ENCODE results near the gene WDR74. TPM values are rescaled to one million over a fixed set of nuclear protein-coding genes. Genes with fewer than 3 reads are reported as not detected.

The WDR74 gene
- total RNA-seq, 2 donors from 2014 or later: 19.8 to 55.2 TPM

- Histone ChIP-seq H3K27ac (no peak overlapping the region), H3K27me3 (replicated peaks; ENCODE audit: insufficient read depth) (no peaks in the 10 kb centered on the region), H3K36me3 (peaks cover 67% of the 10 kb centered on the region), H3K4me1 (ENCODE audit: control insufficient read depth in 1 of 2, low read depth in 2 of 2) (peaks cover 10 to 27% of the 10 kb centered on the region in 2 donors), H3K9me3 (no peaks in the 10 kb centered on the region), H3K4me3 (no peak overlapping the region)
- no peak for ATAC-seq (ENCODE audit: insufficient number of reproducible peaks, low FRiP score, low read depth)
- TF ChIP-seq, protein P1, sequence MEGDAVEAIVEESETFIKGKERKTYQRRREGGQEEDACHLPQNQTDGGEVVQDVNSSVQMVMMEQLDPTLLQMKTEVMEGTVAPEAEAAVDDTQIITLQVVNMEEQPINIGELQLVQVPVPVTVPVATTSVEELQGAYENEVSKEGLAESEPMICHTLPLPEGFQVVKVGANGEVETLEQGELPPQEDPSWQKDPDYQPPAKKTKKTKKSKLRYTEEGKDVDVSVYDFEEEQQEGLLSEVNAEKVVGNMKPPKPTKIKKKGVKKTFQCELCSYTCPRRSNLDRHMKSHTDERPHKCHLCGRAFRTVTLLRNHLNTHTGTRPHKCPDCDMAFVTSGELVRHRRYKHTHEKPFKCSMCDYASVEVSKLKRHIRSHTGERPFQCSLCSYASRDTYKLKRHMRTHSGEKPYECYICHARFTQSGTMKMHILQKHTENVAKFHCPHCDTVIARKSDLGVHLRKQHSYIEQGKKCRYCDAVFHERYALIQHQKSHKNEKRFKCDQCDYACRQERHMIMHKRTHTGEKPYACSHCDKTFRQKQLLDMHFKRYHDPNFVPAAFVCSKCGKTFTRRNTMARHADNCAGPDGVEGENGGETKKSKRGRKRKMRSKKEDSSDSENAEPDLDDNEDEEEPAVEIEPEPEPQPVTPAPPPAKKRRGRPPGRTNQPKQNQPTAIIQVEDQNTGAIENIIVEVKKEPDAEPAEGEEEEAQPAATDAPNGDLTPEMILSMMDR (IDR thresholded peaks at IDR 0.05): no peak
- DNase-seq (ENCODE audit: low spot score): no peak
Measured at GRCh38 chr11:62794201-62794775, 45.1 kb downstream of the WDR74 start.

DNA sequence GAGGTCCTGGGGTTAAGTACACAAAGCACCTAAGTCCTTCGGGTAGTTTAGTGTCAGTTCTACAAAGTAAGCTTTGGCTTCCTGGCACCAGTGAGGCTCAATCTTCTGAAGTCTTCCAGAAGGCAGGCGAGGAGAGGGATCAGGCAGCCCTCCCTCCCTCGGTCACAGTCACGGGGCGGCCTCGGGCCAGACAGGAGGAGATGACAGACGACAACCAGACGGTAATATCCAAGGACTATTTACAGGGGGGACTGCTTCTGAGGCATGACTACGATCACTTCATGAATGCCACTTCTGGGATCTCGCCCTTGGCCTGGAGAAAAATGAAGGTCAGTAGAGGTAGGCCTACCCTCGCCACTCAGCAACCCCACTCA is 47.2 kb downstream of the WDR74 start:
- H3K36me3 ChIP-seq: peaks cover 51% of the 10 kb centered on the region
- peaks cover 15 to 44% of the 10 kb centered on the region in 2 donors for H3K4me1 ChIP-seq (ENCODE audit: control insufficient read depth in 1 of 2, low read depth in 2 of 2)
- ATAC-seq (ENCODE audit: insufficient number of reproducible peaks, low FRiP score, low read depth) (peak; percentile 32), DNase-seq (ENCODE audit: low spot score) (no peak)
- no peaks in the 10 kb centered on the region for H3K9me3 ChIP-seq
- H3K27ac ChIP-seq: peak overlapping the region; percentile 82 to 85
- peak overlapping the region; percentile 80 for H3K4me3 ChIP-seq
- TF ChIP-seq, protein P1 (IDR thresholded peaks at IDR 0.05): no peak
- no peaks in the 10 kb centered on the region for H3K27me3 ChIP-seq (replicated peaks; ENCODE audit: insufficient read depth)

DNA sequence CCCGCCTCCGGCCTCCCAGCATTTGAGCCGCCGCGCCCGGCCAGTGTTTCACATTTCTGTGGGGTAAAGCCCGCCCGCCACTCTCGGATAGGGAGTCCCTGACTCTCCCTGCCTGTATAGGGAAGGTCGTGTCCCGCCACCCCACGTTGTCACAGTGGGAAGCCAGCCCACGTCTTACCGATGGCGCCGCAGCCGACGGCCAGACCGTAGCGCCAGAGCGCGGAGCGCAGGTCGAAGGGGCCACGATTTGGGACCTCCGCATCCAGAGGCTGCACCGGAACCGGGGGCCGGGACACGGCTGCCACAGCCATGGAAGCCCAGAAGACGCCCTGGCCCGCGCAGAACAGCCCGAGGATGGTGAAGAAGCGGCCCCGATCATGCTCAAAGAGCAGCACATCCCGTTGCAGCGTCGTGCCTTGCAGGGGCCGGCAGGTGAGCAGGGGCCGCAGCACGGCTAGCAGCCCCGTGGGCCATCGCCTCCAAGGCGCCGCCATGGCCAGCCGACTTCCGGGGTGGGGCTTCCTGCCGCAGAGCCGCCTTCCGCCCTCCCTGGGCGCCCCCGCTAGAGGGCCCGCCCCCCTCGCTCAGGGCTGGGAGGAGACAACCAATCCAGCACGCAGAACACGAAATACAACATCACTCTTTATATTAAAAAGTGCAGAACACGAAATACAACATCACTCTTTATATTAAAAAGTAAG is 47.7 kb downstream of the WDR74 start, which contains the start of gene TMEM223:
TMEM223 (minus strand) TSS at position 506 of the 701 bp plus-strand sequence; CDS start at position 494, 12 bp downstream.
- DNase-seq (ENCODE audit: low spot score) (peak; percentile 59), ATAC-seq (ENCODE audit: insufficient number of reproducible peaks, low FRiP score, low read depth) (peak; percentile 73)
- H3K4me3 ChIP-seq: peak within 1 kb of the TSS; percentile 80
- H3K9me3 ChIP-seq: no peaks in the 10 kb centered on the region
- H3K36me3 ChIP-seq: peaks cover 46% of the 10 kb centered on the region
- peaks cover 15 to 44% of the 10 kb centered on the region in 2 donors for H3K4me1 ChIP-seq (ENCODE audit: control insufficient read depth in 1 of 2, low read depth in 2 of 2)
- TF ChIP-seq, protein P1 (IDR thresholded peaks at IDR 0.05): peak; percentile 34
- no peaks in the 10 kb centered on the region for H3K27me3 ChIP-seq (replicated peaks; ENCODE audit: insufficient read depth)
- peak within 1 kb of the TSS; percentile 82 to 85 for H3K27ac ChIP-seq

DNA sequence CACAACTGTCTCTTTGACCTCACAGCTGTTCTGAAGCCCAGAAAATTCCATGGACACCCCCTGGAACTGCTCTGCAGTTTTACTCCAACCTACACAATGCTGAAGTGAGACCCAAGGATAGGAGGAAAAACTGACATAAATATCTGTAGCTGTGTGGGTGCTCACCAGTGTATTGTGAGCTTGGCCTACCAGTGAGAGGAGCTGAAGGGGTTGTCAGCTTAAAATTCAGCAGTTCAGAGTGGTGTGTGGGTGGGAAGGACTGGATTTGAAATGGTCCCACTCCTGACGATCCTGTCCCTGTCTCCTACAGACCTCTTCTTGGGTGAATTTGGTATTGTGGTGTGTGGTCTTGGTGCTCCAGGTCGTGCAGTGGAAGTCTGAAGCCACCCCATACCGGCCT is 49.8 kb downstream of the WDR74 start:
- Histone ChIP-seq H3K36me3 (peaks cover 25% of the 10 kb centered on the region), H3K4me1 (ENCODE audit: control insufficient read depth in 1 of 2, low read depth in 2 of 2) (peaks cover 15 to 51% of the 10 kb centered on the region in 2 donors), H3K4me3 (no peak overlapping the region), H3K9me3 (no peaks in the 10 kb centered on the region), H3K27me3 (replicated peaks; ENCODE audit: insufficient read depth) (no peaks in the 10 kb centered on the region), H3K27ac (no peak overlapping the region)
- ATAC-seq (ENCODE audit: insufficient number of reproducible peaks, low FRiP score, low read depth): no peak
- no peak for DNase-seq (ENCODE audit: low spot score)
- TF ChIP-seq, protein P1 (IDR thresholded peaks at IDR 0.05): no peak

DNA sequence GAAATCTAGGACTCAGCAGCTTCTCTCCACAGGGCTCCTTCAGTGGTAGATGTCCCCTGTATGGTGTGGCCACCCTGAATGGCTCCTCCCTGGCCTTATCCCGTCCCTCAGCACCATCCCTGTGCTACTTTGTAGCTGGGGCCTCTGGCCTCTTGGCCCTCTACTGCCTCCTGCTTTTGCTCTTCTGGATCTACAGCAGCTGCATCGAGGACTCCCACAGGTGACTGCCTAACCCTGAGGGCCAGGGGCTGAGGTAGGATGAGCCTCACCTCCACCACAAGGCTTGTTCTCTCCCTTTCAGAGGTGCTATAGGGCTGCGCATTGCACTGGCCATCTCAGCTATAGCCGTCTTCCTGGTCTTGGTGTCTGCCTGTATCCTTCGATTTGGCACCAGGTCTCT is 50.4 kb downstream of the WDR74 start:
- peaks cover 19% of the 10 kb centered on the region for H3K36me3 ChIP-seq
- no peak overlapping the region for H3K4me3 ChIP-seq
- H3K4me1 ChIP-seq (ENCODE audit: control insufficient read depth in 1 of 2, low read depth in 2 of 2): peaks cover 15 to 51% of the 10 kb centered on the region in 2 donors
- no peak for ATAC-seq (ENCODE audit: insufficient number of reproducible peaks, low FRiP score, low read depth)
- no peaks in the 10 kb centered on the region for H3K27me3 ChIP-seq (replicated peaks; ENCODE audit: insufficient read depth)
- TF ChIP-seq, protein P1 (IDR thresholded peaks at IDR 0.05): no peak
- no peak for DNase-seq (ENCODE audit: low spot score)
- H3K9me3 ChIP-seq: no peaks in the 10 kb centered on the region
- H3K27ac ChIP-seq: no peak overlapping the region

Data from thoracic aorta (tissue), 2 donors.